NB4 (cell line): ENCODE data around the gene RPTOR.

Experiments used
- DNase-seq: peaks from one replicate; pipeline ENCODE4 v3.0.0; 2010; ENCODE audit warnings: low read depth
- H3K4me3 ChIP-seq: one replicate; pipeline ENCODE4 v1.5.1; 2011; ENCODE audit warnings: mild to moderate bottlenecking, low read depth, low read length, moderate library complexity
- MYC ChIP-seq: IDR thresholded peaks from 2 replicates; pipeline ENCODE4 v1.6.1; 2011; ENCODE audit warnings: low read depth, low read length
- POLR2A ChIP-seq: IDR thresholded peaks from 2 replicates; pipeline ENCODE4 v1.6.1; 2011; ENCODE audit warnings: mild to moderate bottlenecking; ENCODE audit not compliant: insufficient read length; ENCODE audit errors: extremely low read depth
- TF ChIP-seq, protein P1 (sequence below): IDR thresholded peaks from one replicate; pipeline ENCODE4 v1.5.1; 2012; ENCODE audit warnings: low read depth, low read length
- TF ChIP-seq, protein P2 (sequence below): IDR thresholded peaks from 2 replicates; pipeline ENCODE4 v1.6.1; 2011; ENCODE audit warnings: low read depth, low read length

The RPTOR gene

DNA sequence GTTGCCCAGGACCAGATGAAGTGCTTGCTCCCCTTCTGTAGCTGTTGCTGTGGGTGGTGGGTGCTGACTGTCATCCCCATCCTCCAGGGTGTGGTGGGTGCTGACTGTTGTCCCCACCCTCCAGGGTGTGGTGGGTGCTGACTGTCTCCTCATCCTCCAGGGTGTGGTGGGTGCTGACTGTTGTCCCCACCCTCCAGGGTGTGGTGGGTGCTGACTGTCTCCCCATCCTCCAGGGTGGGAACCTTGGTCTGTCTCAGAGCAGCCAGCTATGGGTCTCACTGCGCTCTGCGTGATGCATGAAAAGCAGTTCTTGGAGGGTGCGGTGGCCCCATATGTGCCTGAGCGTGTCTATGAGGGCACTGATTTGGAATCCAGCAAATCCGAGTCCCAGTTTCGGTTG, 163.8 kb downstream of the RPTOR start:
- TF ChIP-seq, protein P1, sequence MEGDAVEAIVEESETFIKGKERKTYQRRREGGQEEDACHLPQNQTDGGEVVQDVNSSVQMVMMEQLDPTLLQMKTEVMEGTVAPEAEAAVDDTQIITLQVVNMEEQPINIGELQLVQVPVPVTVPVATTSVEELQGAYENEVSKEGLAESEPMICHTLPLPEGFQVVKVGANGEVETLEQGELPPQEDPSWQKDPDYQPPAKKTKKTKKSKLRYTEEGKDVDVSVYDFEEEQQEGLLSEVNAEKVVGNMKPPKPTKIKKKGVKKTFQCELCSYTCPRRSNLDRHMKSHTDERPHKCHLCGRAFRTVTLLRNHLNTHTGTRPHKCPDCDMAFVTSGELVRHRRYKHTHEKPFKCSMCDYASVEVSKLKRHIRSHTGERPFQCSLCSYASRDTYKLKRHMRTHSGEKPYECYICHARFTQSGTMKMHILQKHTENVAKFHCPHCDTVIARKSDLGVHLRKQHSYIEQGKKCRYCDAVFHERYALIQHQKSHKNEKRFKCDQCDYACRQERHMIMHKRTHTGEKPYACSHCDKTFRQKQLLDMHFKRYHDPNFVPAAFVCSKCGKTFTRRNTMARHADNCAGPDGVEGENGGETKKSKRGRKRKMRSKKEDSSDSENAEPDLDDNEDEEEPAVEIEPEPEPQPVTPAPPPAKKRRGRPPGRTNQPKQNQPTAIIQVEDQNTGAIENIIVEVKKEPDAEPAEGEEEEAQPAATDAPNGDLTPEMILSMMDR: no peak
- TF ChIP-seq POLR2A (no peak), MYC (no peak)
- TF ChIP-seq, protein P2, sequence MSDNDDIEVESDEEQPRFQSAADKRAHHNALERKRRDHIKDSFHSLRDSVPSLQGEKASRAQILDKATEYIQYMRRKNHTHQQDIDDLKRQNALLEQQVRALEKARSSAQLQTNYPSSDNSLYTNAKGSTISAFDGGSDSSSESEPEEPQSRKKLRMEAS: no peak

DNA sequence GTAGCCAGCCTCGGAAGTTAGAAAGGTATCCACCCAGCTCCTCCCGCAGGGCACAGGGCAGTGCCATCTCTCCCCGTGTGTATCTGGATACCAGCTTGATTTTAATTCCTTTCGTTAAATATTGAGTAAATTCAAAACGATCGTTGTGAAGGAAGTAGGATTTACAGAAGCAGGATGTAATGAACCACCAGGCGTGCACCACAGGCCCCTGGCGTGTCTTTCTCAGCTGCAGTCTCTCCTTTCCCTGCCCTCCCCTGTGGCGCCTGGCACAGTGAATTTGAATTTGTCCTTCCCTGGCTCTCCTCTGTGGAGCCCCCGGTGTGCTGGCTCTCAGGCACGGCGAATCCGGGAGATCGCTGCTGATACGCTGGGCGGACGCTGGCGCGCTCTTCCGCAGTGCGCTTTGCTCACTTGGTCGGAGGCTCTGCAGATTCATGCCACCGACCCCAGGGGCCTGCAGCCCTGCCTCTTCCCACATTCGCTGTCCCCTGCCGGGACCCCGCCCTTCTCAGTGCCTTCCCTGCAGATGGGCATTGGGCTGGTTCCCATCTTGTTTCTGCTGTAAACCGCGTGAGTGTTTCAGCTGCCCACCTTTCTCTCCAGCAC, 164.6 kb downstream of the RPTOR start:
- no peak overlapping the region for H3K4me3 ChIP-seq
- TF ChIP-seq MYC: no peak
- TF ChIP-seq POLR2A: no peak
- TF ChIP-seq, protein P1: no peak
- TF ChIP-seq, protein P2: no peak
- no peak for DNase-seq

More for the DNA sequence above, 163.8 kb downstream of the RPTOR start:
- no peak overlapping the region for H3K4me3 ChIP-seq
- no peak for DNase-seq

DNA sequence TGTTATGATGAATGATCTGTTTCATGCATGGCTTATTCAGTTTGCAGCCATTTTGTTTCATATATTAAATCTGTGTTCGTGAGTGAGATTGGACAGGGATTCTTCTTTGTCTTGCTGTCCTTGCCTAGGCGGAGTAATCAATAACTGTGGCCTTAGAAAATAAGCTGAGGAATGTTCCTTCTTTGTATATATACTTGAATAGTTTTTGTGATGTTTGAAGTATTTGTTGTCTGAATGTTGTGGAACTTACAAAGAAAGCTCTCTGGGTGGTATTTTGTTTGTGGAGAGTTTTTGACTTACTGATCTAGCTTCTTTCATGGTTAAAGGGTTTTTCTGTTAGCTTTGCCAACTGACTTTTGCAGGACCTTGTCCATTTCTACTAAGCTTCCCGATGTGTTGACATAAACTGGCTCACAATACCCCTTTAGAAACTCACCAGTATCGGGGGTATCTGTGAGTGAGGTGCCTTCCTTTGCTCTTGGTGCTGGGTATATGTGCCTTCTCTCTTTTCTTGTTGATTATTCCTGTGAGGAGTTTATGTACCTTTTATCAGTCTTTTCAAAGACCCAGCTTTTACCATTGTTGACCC, 166.2 kb downstream of the RPTOR start:
- DNase-seq: no peak
- TF ChIP-seq POLR2A (no peak), MYC (no peak)
- TF ChIP-seq, protein P2: no peak
- TF ChIP-seq, protein P1: no peak
- H3K4me3 ChIP-seq: no peak overlapping the region

DNA sequence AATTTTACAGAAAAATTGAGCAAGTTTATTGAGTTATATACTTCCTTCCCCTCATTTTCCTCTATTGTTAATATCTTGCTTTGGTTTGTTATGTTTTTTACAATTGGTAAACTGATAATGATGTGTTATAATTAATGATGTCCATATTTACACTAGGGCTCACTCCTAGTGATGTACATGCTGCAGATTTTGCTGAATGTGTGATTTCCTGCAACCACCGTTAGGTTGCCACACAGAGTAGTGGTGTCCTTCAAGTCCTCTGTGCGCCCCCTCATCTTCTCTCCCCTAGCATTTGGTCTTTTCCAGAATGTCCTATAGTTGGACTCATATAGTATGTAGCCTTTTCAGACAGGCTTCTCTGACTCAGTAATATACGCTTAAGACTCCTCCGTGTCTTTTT, 167.5 kb downstream of the RPTOR start:
- TF ChIP-seq MYC (no peak), POLR2A (no peak)
- TF ChIP-seq, protein P2: no peak
- TF ChIP-seq, protein P1: no peak
- no peak for DNase-seq

DNA sequence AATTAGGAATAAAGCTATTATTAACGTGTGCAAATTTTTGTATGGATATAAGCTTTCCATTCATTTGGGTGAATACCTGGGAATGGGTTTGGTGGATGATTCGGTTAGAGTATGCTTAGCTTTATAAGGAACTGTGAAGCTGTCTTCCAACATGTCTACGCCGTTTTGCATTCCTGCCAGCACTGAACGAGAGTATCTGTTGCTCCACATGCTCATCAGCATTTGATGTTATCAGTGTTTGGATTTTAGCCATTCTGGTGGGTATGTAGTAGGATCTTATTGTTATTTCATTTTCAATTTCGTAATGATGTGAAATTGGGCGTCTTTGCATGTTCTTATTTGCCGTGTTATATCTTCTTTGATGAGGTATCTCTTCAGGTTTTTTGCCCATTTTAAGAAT, 168.0 kb downstream of the RPTOR start:
- TF ChIP-seq, protein P1: no peak
- TF ChIP-seq, protein P2: no peak
- no peak for TF ChIP-seq MYC
- no peak for TF ChIP-seq POLR2A
- no peak overlapping the region for H3K4me3 ChIP-seq
- no peak for DNase-seq

More for the DNA sequence above, 167.5 kb downstream of the RPTOR start:
- H3K4me3 ChIP-seq: no peak overlapping the region
